Ishikawa (cell line): ENCODE data around the gene ZNF664.

Experiments
- REST ChIP-seq: IDR thresholded peaks from 2 replicates; pipeline ENCODE4 v1.6.1; 2012; ENCODE audit warnings: low read depth, mild to moderate bottlenecking
- TF ChIP-seq, protein P1 (sequence below): IDR thresholded peaks from 2 replicates; pipeline ENCODE4 v1.6.1; 2012

DNA sequence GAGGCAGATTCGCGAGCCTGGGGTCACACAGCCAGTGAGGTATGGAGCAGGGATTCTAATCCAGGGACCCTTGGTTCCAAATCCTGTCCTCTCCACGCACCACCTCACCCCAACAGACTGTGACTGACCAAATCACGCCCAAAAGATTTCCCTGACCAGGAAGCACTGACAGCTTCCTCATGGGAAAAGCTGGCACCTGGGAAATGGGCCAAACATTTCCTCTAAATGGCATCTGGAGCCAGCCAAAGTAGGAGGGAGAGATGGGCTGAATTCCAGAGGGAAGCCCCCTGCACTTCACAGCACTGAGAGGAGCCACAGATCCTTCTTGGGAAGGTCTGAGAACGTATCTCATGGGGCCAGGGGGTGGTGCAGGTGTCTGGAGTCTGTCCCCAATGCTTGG is 29.2 kb upstream of the ZNF664 start:
- TF ChIP-seq, protein P1, sequence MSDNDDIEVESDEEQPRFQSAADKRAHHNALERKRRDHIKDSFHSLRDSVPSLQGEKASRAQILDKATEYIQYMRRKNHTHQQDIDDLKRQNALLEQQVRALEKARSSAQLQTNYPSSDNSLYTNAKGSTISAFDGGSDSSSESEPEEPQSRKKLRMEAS: no peak
- no peak for TF ChIP-seq REST
